ENCODE measurements around the gene SETDB1. TPM values are rescaled to one million over a fixed set of nuclear protein-coding genes. Genes with fewer than 3 reads are reported as not detected.

SETDB1 gene
- total and polyA plus RNA-seq, 2 of the 13 experiments (the other 11 are each of a cell fraction or from before 2014, with no cell fraction given), result 33.1 to 34.6 TPM

- TF ChIP-seq, protein P1, sequence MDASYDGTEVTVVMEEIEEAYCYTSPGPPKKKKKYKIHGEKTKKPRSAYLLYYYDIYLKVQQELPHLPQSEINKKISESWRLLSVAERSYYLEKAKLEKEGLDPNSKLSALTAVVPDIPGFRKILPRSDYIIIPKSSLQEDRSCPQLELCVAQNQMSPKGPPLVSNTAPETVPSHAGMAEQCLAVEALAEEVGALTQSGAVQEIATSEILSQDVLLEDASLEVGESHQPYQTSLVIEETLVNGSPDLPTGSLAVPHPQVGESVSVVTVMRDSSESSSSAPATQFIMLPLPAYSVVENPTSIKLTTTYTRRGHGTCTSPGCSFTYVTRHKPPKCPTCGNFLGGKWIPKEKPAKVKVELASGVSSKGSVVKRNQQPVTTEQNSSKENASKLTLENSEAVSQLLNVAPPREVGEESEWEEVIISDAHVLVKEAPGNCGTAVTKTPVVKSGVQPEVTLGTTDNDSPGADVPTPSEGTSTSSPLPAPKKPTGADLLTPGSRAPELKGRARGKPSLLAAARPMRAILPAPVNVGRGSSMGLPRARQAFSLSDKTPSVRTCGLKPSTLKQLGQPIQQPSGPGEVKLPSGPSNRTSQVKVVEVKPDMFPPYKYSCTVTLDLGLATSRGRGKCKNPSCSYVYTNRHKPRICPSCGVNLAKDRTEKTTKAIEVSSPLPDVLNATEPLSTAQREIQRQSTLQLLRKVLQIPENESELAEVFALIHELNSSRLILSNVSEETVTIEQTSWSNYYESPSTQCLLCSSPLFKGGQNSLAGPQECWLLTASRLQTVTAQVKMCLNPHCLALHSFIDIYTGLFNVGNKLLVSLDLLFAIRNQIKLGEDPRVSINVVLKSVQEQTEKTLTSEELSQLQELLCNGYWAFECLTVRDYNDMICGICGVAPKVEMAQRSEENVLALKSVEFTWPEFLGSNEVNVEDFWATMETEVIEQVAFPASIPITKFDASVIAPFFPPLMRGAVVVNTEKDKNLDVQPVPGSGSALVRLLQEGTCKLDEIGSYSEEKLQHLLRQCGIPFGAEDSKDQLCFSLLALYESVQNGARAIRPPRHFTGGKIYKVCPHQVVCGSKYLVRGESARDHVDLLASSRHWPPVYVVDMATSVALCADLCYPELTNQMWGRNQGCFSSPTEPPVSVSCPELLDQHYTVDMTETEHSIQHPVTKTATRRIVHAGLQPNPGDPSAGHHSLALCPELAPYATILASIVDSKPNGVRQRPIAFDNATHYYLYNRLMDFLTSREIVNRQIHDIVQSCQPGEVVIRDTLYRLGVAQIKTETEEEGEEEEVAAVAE (CRISPR knock-in tag; IDR thresholded peaks at IDR 0.05; ENCODE audit: borderline replicate concordance), result no peak; the same call in 1 of the 2 replicates
- TF ChIP-seq, protein P2, sequence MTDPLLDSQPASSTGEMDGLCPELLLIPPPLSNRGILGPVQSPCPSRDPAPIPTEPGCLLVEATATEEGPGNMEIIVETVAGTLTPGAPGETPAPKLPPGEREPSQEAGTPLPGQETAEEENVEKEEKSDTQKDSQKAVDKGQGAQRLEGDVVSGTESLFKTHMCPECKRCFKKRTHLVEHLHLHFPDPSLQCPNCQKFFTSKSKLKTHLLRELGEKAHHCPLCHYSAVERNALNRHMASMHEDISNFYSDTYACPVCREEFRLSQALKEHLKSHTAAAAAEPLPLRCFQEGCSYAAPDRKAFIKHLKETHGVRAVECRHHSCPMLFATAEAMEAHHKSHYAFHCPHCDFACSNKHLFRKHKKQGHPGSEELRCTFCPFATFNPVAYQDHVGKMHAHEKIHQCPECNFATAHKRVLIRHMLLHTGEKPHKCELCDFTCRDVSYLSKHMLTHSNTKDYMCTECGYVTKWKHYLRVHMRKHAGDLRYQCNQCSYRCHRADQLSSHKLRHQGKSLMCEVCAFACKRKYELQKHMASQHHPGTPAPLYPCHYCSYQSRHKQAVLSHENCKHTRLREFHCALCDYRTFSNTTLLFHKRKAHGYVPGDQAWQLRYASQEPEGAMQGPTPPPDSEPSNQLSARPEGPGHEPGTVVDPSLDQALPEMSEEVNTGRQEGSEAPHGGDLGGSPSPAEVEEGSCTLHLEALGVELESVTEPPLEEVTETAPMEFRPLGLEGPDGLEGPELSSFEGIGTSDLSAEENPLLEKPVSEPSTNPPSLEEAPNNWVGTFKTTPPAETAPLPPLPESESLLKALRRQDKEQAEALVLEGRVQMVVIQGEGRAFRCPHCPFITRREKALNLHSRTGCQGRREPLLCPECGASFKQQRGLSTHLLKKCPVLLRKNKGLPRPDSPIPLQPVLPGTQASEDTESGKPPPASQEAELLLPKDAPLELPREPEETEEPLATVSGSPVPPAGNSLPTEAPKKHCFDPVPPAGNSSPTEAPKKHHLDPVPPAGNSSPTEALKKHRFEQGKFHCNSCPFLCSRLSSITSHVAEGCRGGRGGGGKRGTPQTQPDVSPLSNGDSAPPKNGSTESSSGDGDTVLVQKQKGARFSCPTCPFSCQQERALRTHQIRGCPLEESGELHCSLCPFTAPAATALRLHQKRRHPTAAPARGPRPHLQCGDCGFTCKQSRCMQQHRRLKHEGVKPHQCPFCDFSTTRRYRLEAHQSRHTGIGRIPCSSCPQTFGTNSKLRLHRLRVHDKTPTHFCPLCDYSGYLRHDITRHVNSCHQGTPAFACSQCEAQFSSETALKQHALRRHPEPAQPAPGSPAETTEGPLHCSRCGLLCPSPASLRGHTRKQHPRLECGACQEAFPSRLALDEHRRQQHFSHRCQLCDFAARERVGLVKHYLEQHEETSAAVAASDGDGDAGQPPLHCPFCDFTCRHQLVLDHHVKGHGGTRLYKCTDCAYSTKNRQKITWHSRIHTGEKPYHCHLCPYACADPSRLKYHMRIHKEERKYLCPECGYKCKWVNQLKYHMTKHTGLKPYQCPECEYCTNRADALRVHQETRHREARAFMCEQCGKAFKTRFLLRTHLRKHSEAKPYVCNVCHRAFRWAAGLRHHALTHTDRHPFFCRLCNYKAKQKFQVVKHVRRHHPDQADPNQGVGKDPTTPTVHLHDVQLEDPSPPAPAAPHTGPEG (CRISPR knock-in tag; IDR thresholded peaks at IDR 0.05), result peak; percentile 49
- no peak for TF ChIP-seq ZBED4 (CRISPR knock-in tag; IDR thresholded peaks at IDR 0.05; ENCODE audit: borderline replicate concordance)
- TF ChIP-seq, protein P3, sequence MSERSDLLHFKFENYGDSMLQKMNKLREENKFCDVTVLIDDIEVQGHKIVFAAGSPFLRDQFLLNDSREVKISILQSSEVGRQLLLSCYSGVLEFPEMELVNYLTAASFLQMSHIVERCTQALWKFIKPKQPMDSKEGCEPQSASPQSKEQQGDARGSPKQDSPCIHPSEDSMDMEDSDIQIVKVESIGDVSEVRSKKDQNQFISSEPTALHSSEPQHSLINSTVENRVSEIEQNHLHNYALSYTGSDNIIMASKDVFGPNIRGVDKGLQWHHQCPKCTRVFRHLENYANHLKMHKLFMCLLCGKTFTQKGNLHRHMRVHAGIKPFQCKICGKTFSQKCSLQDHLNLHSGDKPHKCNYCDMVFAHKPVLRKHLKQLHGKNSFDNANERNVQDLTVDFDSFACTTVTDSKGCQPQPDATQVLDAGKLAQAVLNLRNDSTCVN (CRISPR knock-in tag; IDR thresholded peaks at IDR 0.05; ENCODE audit: borderline replicate concordance), result no peak
- peak; percentile 90 for TF ChIP-seq ZNF143 (CRISPR knock-in tag; IDR thresholded peaks at IDR 0.05)
- TF ChIP-seq, protein P4, sequence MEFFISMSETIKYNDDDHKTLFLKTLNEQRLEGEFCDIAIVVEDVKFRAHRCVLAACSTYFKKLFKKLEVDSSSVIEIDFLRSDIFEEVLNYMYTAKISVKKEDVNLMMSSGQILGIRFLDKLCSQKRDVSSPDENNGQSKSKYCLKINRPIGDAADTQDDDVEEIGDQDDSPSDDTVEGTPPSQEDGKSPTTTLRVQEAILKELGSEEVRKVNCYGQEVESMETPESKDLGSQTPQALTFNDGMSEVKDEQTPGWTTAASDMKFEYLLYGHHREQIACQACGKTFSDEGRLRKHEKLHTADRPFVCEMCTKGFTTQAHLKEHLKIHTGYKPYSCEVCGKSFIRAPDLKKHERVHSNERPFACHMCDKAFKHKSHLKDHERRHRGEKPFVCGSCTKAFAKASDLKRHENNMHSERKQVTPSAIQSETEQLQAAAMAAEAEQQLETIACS (CRISPR knock-in tag; IDR thresholded peaks at IDR 0.05), result no peak
- no peak for TF ChIP-seq ZBTB42 (CRISPR knock-in tag; IDR thresholded peaks at IDR 0.05)
- no peak for TF ChIP-seq HOXA7 (CRISPR knock-in tag; IDR thresholded peaks at IDR 0.05)
- peak; percentile 30; the same call in 1 of the 2 replicates for TF ChIP-seq ZNF773 (CRISPR knock-in tag; IDR thresholded peaks at IDR 0.05; ENCODE audit: borderline replicate concordance)
These were observed 82.4 kb downstream of the SETDB1 start, which contains the start of gene PRUNE1 (continued) for GRCh38 chr1:151008244-151009205.
